ENCODE results near the gene MEG3.

The MEG3 gene

GRCh38 chr14:100834082-100834793 is 8.3 kb downstream of the MEG3 start:
- no peak for DNase-seq

- DNase-seq = no peak
These were observed 9.1 kb downstream of the MEG3 start for GRCh38 chr14:100834794-100835547.

GRCh38 chr14:100835548-100836310 is 9.8 kb downstream of the MEG3 start:
- DNase-seq = no peak

- DNase-seq = no peak
These were observed 10.4 kb downstream of the MEG3 start for GRCh38 chr14:100836311-100836805.

GRCh38 chr14:100836941-100837804 is 11.3 kb downstream of the MEG3 start:
- DNase-seq = no peak

GRCh38 chr14:100837805-100838350 is 12.0 kb downstream of the MEG3 start:
- no peak for DNase-seq

- DNase-seq = no peak
These were observed 12.8 kb downstream of the MEG3 start for GRCh38 chr14:100838493-100839314.

- no peak for DNase-seq
These were observed 13.3 kb downstream of the MEG3 start for GRCh38 chr14:100839315-100839585.

GRCh38 chr14:100839681-100840111 is 13.8 kb downstream of the MEG3 start:
- DNase-seq = no peak

GRCh38 chr14:100840286-100841065 is 14.6 kb downstream of the MEG3 start:
- no peak for DNase-seq

GRCh38 chr14:100841066-100841760 is 15.3 kb downstream of the MEG3 start:
- DNase-seq = no peak

- DNase-seq = no peak
These were observed 16.0 kb downstream of the MEG3 start for GRCh38 chr14:100841761-100842403.

GRCh38 chr14:100842799-100843198 is 16.9 kb downstream of the MEG3 start:
- DNase-seq = no peak

- DNase-seq = no peak
These were observed 18.1 kb downstream of the MEG3 start for GRCh38 chr14:100844082-100844408.

- no peak for DNase-seq
These were observed 18.5 kb downstream of the MEG3 start for GRCh38 chr14:100844421-100844820.

GRCh38 chr14:100844846-100845245 is 18.9 kb downstream of the MEG3 start:
- no peak for DNase-seq

- no peak for DNase-seq
These were observed 19.4 kb downstream of the MEG3 start for GRCh38 chr14:100845341-100845740.

GRCh38 chr14:100846309-100846859 is 20.5 kb downstream of the MEG3 start:
- no peak for DNase-seq
